ENCODE results near the gene CLPTM1.

Gene CLPTM1

DNA sequence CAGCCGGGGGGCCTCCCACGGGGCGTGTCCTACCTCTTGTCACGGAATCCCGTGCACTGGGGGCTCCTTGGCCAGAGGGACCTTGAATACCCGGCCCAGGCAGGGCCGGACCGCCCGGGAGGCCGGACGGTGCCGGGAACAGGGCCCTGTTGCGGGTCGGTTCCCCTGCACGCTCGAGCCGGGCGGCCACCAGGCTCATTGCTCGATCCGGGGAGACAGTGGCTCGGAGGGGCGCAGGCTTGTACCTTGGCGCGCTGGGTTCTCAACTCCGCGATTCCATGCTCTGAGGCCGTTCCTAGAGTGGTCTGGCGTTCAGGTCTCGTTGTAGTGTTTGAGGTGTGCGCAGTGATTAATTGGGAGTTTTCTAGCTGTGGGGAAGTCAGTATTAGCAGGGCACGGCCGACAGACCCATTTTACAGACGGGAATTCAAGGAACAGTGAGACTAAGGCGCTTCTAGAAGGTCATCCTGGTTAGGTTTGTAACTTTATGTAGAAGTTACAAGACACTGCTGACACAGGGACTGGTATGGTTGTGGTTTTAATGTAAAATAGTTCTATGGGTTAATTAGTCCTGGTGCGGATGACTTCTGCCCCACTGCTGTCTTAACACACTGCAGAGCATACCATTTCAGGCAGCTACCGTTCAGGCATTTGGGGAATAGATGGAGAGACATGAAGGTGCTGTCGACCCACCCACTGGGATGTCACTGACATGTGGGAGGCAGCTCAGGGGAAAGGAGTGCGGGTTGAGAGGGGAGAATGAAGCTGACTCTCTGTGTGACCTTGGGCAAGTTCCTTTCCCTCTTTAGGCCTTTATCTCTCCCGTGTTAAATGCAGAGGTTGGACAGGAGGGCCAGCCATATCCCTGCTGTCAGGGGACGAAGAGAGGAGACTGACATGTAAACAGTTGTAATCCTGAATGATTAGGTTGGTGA is 592 bp downstream of the CLPTM1 start:
- no CpG with 5 or more reads among the region's 40 CpGs for WGBS, 2 donors (ENCODE audit: extremely low coverage in 2 of 2, insufficient read length in 2 of 2, insufficient replicate concordance in 1 of 2)
- Histone ChIP-seq H2BK12ac (ENCODE audit: low read length) (no peak overlapping the region), H3K9me3 (replicated peaks in 1 of 2; ENCODE audit: control insufficient read depth in 2 of 2, insufficient read depth in 1 of 2, low read depth in 1 of 2, low read length in 2 of 2) (no peaks in the 10 kb centered on the region), H2AK5ac (ENCODE audit: low read depth, low read length) (no peak overlapping the region), H3K4me2 (ENCODE audit: insufficient read depth, low read length, poor library complexity, severe bottlenecking) (peak overlapping the region; percentile 72), H2BK120ac (ENCODE audit: low read depth, low read length) (no peak overlapping the region), H3K27ac (replicated peaks; ENCODE audit: low read length) (no peak overlapping the region), H3K4ac (ENCODE audit: low read length) (no peak overlapping the region), H3K27me3 (ENCODE audit: control insufficient read depth in 3 of 3, insufficient read depth in 3 of 3, low read depth in 1 of 3, low read length in 3 of 3) (no peaks in the 10 kb centered on the region), H3K79me1 (ENCODE audit: low read depth, low read length) (peaks cover 20% of the 10 kb centered on the region), H3K4me3 (ENCODE audit: low read length in 2 of 2) (peak overlapping the region; percentile 68 to 97), H2BK5ac (ENCODE audit: low read length) (peak overlapping the region; percentile 92), H4K8ac (ENCODE audit: low read depth, low read length) (no peak overlapping the region), H2BK15ac (ENCODE audit: low read length) (no peak overlapping the region), H2AFZ (ENCODE audit: low read length) (peak overlapping the region; percentile 82), H4K91ac (ENCODE audit: low read depth, low read length, poor library complexity) (no peak overlapping the region), H3K36me3 (replicated peaks in 1 of 2; ENCODE audit: control insufficient read depth in 2 of 2, insufficient read depth in 2 of 2, low read length in 2 of 2) (peaks cover 5 to 17% of the 10 kb centered on the region in 2 donors), H3K9ac (ENCODE audit: low read depth, low read length, poor library complexity) (peak overlapping the region; percentile 95), H3K18ac (ENCODE audit: low read length) (peak overlapping the region; percentile 89), H3K14ac (ENCODE audit: low read length) (peak overlapping the region; percentile 99), H3K4me1 (ENCODE audit: control insufficient read depth in 2 of 2, insufficient read depth in 1 of 2, low read depth in 1 of 2, low read length in 2 of 2) (peaks cover 6 to 11% of the 10 kb centered on the region in 2 donors), H3K23ac (ENCODE audit: low read depth, low read length, poor library complexity) (peak overlapping the region; percentile 87)
- no peak for DNase-seq (ENCODE audit: low spot score)

DNA sequence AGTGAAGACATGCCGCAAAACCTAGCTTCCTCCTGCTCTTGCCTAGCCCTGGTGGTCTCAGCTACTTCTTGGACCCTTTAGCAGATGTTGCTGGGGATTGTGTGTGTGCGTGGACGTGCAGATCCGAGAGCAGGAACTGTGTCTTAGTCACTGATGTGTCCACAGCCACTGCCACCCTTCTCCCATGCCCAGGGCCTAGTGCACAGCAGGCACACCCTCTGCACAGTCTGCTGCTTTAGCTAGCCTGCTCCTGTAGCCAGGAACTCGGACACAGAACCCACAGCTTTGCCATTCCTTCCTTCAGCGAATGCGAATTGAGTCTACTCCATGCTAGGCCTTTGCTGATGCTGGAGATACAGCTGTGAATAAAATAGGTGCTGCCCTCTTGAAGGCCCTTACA is 2.3 kb downstream of the CLPTM1 start:
- Histone ChIP-seq H2BK5ac (ENCODE audit: low read length) (no peak overlapping the region), H3K79me1 (ENCODE audit: low read depth, low read length) (peaks cover 20% of the 10 kb centered on the region), H2BK120ac (ENCODE audit: low read depth, low read length) (no peak overlapping the region), H4K91ac (ENCODE audit: low read depth, low read length, poor library complexity) (no peak overlapping the region), H2AK5ac (ENCODE audit: low read depth, low read length) (no peak overlapping the region), H3K23ac (ENCODE audit: low read depth, low read length, poor library complexity) (no peak overlapping the region), H3K9me3 (replicated peaks in 1 of 2; ENCODE audit: control insufficient read depth in 2 of 2, insufficient read depth in 1 of 2, low read depth in 1 of 2, low read length in 2 of 2) (no peaks in the 10 kb centered on the region), H3K18ac (ENCODE audit: low read length) (no peak overlapping the region), H3K4me1 (ENCODE audit: control insufficient read depth in 2 of 2, insufficient read depth in 1 of 2, low read depth in 1 of 2, low read length in 2 of 2) (peaks cover 6 to 11% of the 10 kb centered on the region in 2 donors), H3K9ac (ENCODE audit: low read depth, low read length, poor library complexity) (peak overlapping the region; percentile 86), H3K4me2 (ENCODE audit: insufficient read depth, low read length, poor library complexity, severe bottlenecking) (no peak overlapping the region), H4K8ac (ENCODE audit: low read depth, low read length) (no peak overlapping the region), H3K14ac (ENCODE audit: low read length) (no peak overlapping the region), H3K4me3 (ENCODE audit: low read length in 2 of 2) (peak overlapping the region; percentile 17 to 68), H2AFZ (ENCODE audit: low read length) (no peak overlapping the region), H2BK12ac (ENCODE audit: low read length) (peak overlapping the region; percentile 46), H3K36me3 (replicated peaks in 1 of 2; ENCODE audit: control insufficient read depth in 2 of 2, insufficient read depth in 2 of 2, low read length in 2 of 2) (peaks cover 11 to 35% of the 10 kb centered on the region in 2 donors), H2BK15ac (ENCODE audit: low read length) (no peak overlapping the region), H3K4ac (ENCODE audit: low read length) (no peak overlapping the region), H3K27me3 (ENCODE audit: control insufficient read depth in 3 of 3, insufficient read depth in 3 of 3, low read depth in 1 of 3, low read length in 3 of 3) (no peaks in the 10 kb centered on the region), H3K27ac (replicated peaks; ENCODE audit: low read length) (no peak overlapping the region)
- no peak for DNase-seq (ENCODE audit: low spot score)
- no CpG with 5 or more reads among the region's 7 CpGs for WGBS, 2 donors (ENCODE audit: extremely low coverage in 2 of 2, insufficient read length in 2 of 2, insufficient replicate concordance in 1 of 2)

DNA sequence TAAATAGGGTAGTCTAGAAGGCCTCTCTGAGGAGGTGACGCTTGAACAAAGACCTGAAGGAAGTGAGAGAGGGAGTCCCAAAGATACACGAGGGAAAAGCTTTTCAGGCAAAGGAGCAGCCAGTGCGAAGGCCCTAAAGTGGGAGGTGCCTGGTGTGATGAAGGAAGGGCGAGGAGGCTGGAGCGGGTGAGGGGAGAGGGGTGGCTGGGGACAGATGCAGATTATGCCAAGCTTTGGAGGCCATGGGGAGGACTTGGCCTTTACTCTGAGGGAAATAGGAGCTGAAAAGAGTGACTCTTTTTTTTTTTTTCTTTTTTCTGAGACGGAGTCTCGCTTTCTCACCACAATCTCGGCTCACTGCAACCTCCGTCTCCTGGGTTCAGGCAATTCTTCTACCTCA is 2.9 kb downstream of the CLPTM1 start:
- Histone ChIP-seq H2BK12ac (ENCODE audit: low read length) (no peak overlapping the region), H3K9ac (ENCODE audit: low read depth, low read length, poor library complexity) (peak overlapping the region; percentile 13), H2BK5ac (ENCODE audit: low read length) (no peak overlapping the region), H3K23ac (ENCODE audit: low read depth, low read length, poor library complexity) (no peak overlapping the region), H4K8ac (ENCODE audit: low read depth, low read length) (no peak overlapping the region), H3K36me3 (replicated peaks in 1 of 2; ENCODE audit: control insufficient read depth in 2 of 2, insufficient read depth in 2 of 2, low read length in 2 of 2) (peaks cover 11 to 36% of the 10 kb centered on the region in 2 donors), H3K14ac (ENCODE audit: low read length) (no peak overlapping the region), H3K9me3 (replicated peaks in 1 of 2; ENCODE audit: control insufficient read depth in 2 of 2, insufficient read depth in 1 of 2, low read depth in 1 of 2, low read length in 2 of 2) (no peaks in the 10 kb centered on the region), H2AFZ (ENCODE audit: low read length) (no peak overlapping the region), H3K18ac (ENCODE audit: low read length) (no peak overlapping the region), H3K79me1 (ENCODE audit: low read depth, low read length) (peaks cover 20% of the 10 kb centered on the region), H2BK15ac (ENCODE audit: low read length) (no peak overlapping the region), H3K4ac (ENCODE audit: low read length) (no peak overlapping the region), H3K27me3 (ENCODE audit: control insufficient read depth in 3 of 3, insufficient read depth in 3 of 3, low read depth in 1 of 3, low read length in 3 of 3) (no peaks in the 10 kb centered on the region), H3K4me1 (ENCODE audit: control insufficient read depth in 2 of 2, insufficient read depth in 1 of 2, low read depth in 1 of 2, low read length in 2 of 2) (peaks cover 6 to 11% of the 10 kb centered on the region in 2 donors), H2BK120ac (ENCODE audit: low read depth, low read length) (no peak overlapping the region), H3K4me2 (ENCODE audit: insufficient read depth, low read length, poor library complexity, severe bottlenecking) (no peak overlapping the region), H2AK5ac (ENCODE audit: low read depth, low read length) (no peak overlapping the region), H3K27ac (replicated peaks; ENCODE audit: low read length) (no peak overlapping the region), H3K4me3 (ENCODE audit: low read length in 2 of 2) (no peak overlapping the region), H4K91ac (ENCODE audit: low read depth, low read length, poor library complexity) (no peak overlapping the region)
- WGBS, 2 donors (ENCODE audit: extremely low coverage in 2 of 2, insufficient read length in 2 of 2, insufficient replicate concordance in 1 of 2): no CpG with 5 or more reads among the region's 9 CpGs
- DNase-seq (ENCODE audit: low spot score): no peak

DNA sequence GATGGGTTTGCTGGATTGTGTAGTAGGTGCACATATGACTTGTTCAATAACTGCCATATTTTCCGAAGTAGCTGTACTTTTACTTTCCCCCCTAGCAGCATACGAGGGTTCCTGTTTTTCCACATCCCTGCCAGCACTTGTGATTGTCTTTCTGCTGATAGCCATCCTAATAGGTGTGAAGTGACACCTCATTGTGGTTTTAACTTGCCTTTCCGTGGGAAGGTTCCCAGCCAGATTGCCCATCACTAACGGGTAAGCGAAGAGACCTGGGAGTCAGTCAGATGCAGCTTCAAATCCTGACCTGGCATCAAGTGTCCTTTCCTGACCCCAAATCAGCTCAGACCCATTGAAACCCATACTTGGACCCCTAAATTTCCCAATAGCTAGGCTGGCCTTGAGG is 4.5 kb downstream of the CLPTM1 start:
- H2BK5ac ChIP-seq (ENCODE audit: low read length): no peak overlapping the region
- H2AFZ ChIP-seq (ENCODE audit: low read length): no peak overlapping the region
- H3K14ac ChIP-seq (ENCODE audit: low read length): no peak overlapping the region
- no peak overlapping the region for H3K4me3 ChIP-seq (ENCODE audit: low read length in 2 of 2)
- no peak overlapping the region for H2BK12ac ChIP-seq (ENCODE audit: low read length)
- WGBS, 2 donors (ENCODE audit: extremely low coverage in 2 of 2, insufficient read length in 2 of 2, insufficient replicate concordance in 1 of 2): no CpG with 5 or more reads among the region's 5 CpGs
- H2AK5ac ChIP-seq (ENCODE audit: low read depth, low read length): no peak overlapping the region
- H4K91ac ChIP-seq (ENCODE audit: low read depth, low read length, poor library complexity): no peak overlapping the region
- peaks cover 6 to 8% of the 10 kb centered on the region in 2 donors for H3K4me1 ChIP-seq (ENCODE audit: control insufficient read depth in 2 of 2, insufficient read depth in 1 of 2, low read depth in 1 of 2, low read length in 2 of 2)
- H3K9me3 ChIP-seq (replicated peaks in 1 of 2; ENCODE audit: control insufficient read depth in 2 of 2, insufficient read depth in 1 of 2, low read depth in 1 of 2, low read length in 2 of 2): no peaks in the 10 kb centered on the region
- H2BK120ac ChIP-seq (ENCODE audit: low read depth, low read length): no peak overlapping the region
- H3K4me2 ChIP-seq (ENCODE audit: insufficient read depth, low read length, poor library complexity, severe bottlenecking): no peak overlapping the region
- H3K36me3 ChIP-seq (replicated peaks in 1 of 2; ENCODE audit: control insufficient read depth in 2 of 2, insufficient read depth in 2 of 2, low read length in 2 of 2): peaks cover 14 to 43% of the 10 kb centered on the region in 2 donors
- no peaks in the 10 kb centered on the region for H3K27me3 ChIP-seq (ENCODE audit: control insufficient read depth in 3 of 3, insufficient read depth in 3 of 3, low read depth in 1 of 3, low read length in 3 of 3)
- no peak overlapping the region for H3K4ac ChIP-seq (ENCODE audit: low read length)
- no peak for DNase-seq (ENCODE audit: low spot score)
- H3K79me1 ChIP-seq (ENCODE audit: low read depth, low read length): peaks cover 20% of the 10 kb centered on the region
- H3K9ac ChIP-seq (ENCODE audit: low read depth, low read length, poor library complexity): no peak overlapping the region
- H3K18ac ChIP-seq (ENCODE audit: low read length): no peak overlapping the region
- no peak overlapping the region for H4K8ac ChIP-seq (ENCODE audit: low read depth, low read length)
- no peak overlapping the region for H2BK15ac ChIP-seq (ENCODE audit: low read length)
- H3K27ac ChIP-seq (replicated peaks; ENCODE audit: low read length): no peak overlapping the region
- H3K23ac ChIP-seq (ENCODE audit: low read depth, low read length, poor library complexity): no peak overlapping the region

Data from neuronal stem cell (in vitro differentiated cells).